Lung (tissue), 16 donors: ENCODE measurements around the gene NPRL2. TPM values are rescaled to one million over a fixed set of nuclear protein-coding genes. Genes with fewer than 3 reads are reported as not detected.

Experiments used
- ATAC-seq: fragments of 200-7000 bp; cut with Tn5 transposase; one replicate; pipeline ENCODE4 v1.9.1; 2020; ENCODE audit warnings: moderate number of reproducible peaks; ENCODE audit not compliant: insufficient read depth, low FRiP score
- DNase-seq, 3 donors: peaks; one replicate each; pipeline ENCODE4 v3.0.0-alpha.2; 2013 to 2017
- H3K27ac ChIP-seq, 2 donors: one replicate each; pipeline ENCODE4 v1.5.1; 2013; ENCODE audit warnings: mild to moderate bottlenecking in 2 of 2, moderate library complexity in 2 of 2, control low read depth in 1 of 2, inconsistent platforms in 1 of 2, low read depth in 1 of 2, low read length in 1 of 2
- H3K27me3 ChIP-seq, 3 donors: one replicate each; pipeline ENCODE4 v1.5.1; 2013; ENCODE audit warnings: low read length in 2 of 3; ENCODE audit not compliant: control insufficient read depth in 3 of 3, insufficient read depth in 3 of 3
- H3K36me3 ChIP-seq, 4 donors: one replicate each; pipeline ENCODE4 v1.5.1; 2013; ENCODE audit warnings: low read length in 4 of 4, mild to moderate bottlenecking in 1 of 4, moderate library complexity in 1 of 4; ENCODE audit not compliant: control insufficient read depth in 4 of 4, insufficient read depth in 4 of 4
- H3K4me1 ChIP-seq, 5 donors: one replicate each; pipeline ENCODE4 v1.5.1; 2013; ENCODE audit warnings: low read length in 5 of 5, mild to moderate bottlenecking in 2 of 5, moderate library complexity in 1 of 5; ENCODE audit not compliant: control insufficient read depth in 5 of 5, insufficient read depth in 5 of 5
- H3K4me3 ChIP-seq: one replicate; pipeline ENCODE4 v1.5.1; 2013; ENCODE audit warnings: mild to moderate bottlenecking, control low read depth, moderate library complexity
- H3K9ac ChIP-seq, 2 donors: one replicate each; pipeline ENCODE4 v1.5.1; 2013; ENCODE audit warnings: low read length in 2 of 2, control low read depth in 1 of 2; ENCODE audit not compliant: insufficient read depth in 1 of 2
- H3K9me3 ChIP-seq, 4 donors: one replicate each; pipeline ENCODE4 v1.5.1; 2013; ENCODE audit warnings: low read length in 3 of 4, mild to moderate bottlenecking in 1 of 4, moderate library complexity in 1 of 4; ENCODE audit not compliant: control insufficient read depth in 4 of 4, insufficient read depth in 3 of 4
- WGBS, 2 donors: extraction: QIAGEN DNeasy Blood & Tissue Kit; methylation state at CpG; one replicate each; pipeline ENCODE4 v1.1.7; 2013; 5-methylcytosine and 5-hydroxymethylcytosine counted together
- long read RNA-seq, 5 donors: transcript quantifications; one replicate each; lab custom pipeline, GENCODE V29; 2026
- polyA plus RNA-seq, 2 donors: library from polyadenylated mRNA; stranded (reverse); fragments of 200-250 nt; gene quantifications; one replicate each; pipeline ENCODE4 v1.2.1, GENCODE V29; 2013
- total RNA-seq, 2 donors: library from RNA; depleted of rRNA in 1 of 2; stranded (reverse); fragments of >200 nt in 1 of 2; gene quantifications; one replicate each; pipeline ENCODE4 v1.2.1, GENCODE V29; 2014 to 2021
- TF ChIP-seq, protein P1 (sequence below): IDR thresholded peaks from 2 replicates; pipeline ENCODE4 v1.5.1; 2012; ENCODE audit warnings: mild to moderate bottlenecking; ENCODE audit errors: control extremely low read depth, extremely low read depth
- donor health status: control.
- donor health status: control.
- donor health status: Bipolar disorder and iron deficiency.
- donor health status: healthy.
- donor health status: DM: yes; HTN: yes; CAD: no.

NPRL2 gene
- total RNA-seq (10 to 100 TPM; 12.7 to 17.0 TPM), polyA plus RNA-seq (10 to 100 TPM; 17.4 to 21.9 TPM)
- long read RNA-seq, donor 1, transcript NPRL2-201 (11 exons, 1,700 nt) = major isoform, 6 of 13 reads
- long read RNA-seq, donor 1, partial matches to known transcripts = 7 of 13 reads
- long read RNA-seq, donor 1, other reads (novel, unspliced or antisense) = 0 of 13 reads
- long read RNA-seq, donor 2, partial matches to known transcripts = 6 of 7 reads
- long read RNA-seq, donor 2, other reads (novel, unspliced or antisense) = 0 of 7 reads
- long read RNA-seq, donor 3, partial matches to known transcripts = 0 of 1 reads
- long read RNA-seq, donor 3, other reads (novel, unspliced or antisense) = 0 of 1 reads
- long read RNA-seq, donor 4, partial matches to known transcripts = 6 of 7 reads
- long read RNA-seq, donor 4, other reads (novel, unspliced or antisense) = 0 of 7 reads
- long read RNA-seq, donor 5, transcript NPRL2-201 (11 exons, 1,700 nt) = major isoform, 8 of 15 reads
- long read RNA-seq, donor 5, partial matches to known transcripts = 6 of 15 reads
- long read RNA-seq, donor 5, other reads (novel, unspliced or antisense) = 0 of 15 reads

DNA sequence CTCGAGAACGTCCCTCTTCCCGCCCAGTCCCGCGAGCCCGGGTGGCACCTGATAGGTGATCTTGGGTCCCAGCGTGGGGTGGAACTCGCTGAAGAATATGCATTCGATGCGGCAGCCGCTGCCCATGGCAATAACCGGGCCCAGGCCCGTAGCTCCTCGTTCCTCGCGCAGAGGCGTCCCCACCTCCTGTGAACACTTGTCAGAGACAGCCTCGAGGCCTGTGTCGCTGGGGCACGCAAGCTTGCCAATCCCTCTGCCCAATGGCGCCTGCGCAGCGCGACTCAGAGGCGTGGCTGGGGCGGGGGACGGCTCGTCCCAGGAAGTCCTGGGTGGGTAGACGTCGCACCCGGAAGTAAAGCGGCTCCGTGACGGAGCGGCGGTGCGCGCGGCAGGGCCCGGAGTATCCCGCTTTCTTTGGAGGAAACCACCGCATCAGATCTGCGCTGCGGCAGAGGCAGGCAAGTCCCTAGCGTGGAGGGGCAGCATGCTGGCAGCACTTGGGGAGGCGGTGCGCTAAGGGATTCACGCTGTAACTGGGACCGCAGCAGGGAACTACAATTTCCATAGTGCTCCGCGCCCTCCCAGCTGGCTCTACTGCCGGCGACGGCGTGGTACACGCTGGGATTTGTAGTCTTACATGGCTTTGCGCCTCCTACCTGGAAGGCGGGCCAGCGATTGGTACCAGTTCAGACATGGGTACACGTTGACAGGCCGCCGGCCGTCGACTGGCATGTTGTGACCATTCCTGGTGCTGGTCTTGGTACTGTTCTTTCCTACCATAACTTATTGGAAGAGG, at the start of gene NPRL2, which contains the start of gene CYB561D2:
Gene NPRL2, minus strand, starts transcription at position 249 of the 796 bp plus-strand sequence. Its CDS starts 123 bp downstream, at position 126.
Gene CYB561D2, plus strand, starts transcription at position 336 of the 796 bp plus-strand sequence. CDS start 572 bp downstream, outside the sequence.
- Histone ChIP-seq H3K9ac (peak within 1 kb of the TSS; percentile 53 to 76), H3K4me3 (peak within 1 kb of the TSS; percentile 63), H3K4me1 (peaks cover 9 to 26% (median 13%) of the 10 kb centered on the region in 5 donors), H3K27me3 (no peaks in the 10 kb centered on the region), H3K27ac (peak within 1 kb of the TSS; percentile 90 to 92), H3K36me3 (peaks cover 9 to 33% (median 24%) of the 10 kb centered on the region in 4 donors), H3K9me3 (no peaks in the 10 kb centered on the region)
- peak; percentile 93 for ATAC-seq
- 0 to 1% methylated on average over 64 of the region's 64 CpGs for WGBS, 2 donors
- DNase-seq = peak; percentile 96
- TF ChIP-seq, protein P1, sequence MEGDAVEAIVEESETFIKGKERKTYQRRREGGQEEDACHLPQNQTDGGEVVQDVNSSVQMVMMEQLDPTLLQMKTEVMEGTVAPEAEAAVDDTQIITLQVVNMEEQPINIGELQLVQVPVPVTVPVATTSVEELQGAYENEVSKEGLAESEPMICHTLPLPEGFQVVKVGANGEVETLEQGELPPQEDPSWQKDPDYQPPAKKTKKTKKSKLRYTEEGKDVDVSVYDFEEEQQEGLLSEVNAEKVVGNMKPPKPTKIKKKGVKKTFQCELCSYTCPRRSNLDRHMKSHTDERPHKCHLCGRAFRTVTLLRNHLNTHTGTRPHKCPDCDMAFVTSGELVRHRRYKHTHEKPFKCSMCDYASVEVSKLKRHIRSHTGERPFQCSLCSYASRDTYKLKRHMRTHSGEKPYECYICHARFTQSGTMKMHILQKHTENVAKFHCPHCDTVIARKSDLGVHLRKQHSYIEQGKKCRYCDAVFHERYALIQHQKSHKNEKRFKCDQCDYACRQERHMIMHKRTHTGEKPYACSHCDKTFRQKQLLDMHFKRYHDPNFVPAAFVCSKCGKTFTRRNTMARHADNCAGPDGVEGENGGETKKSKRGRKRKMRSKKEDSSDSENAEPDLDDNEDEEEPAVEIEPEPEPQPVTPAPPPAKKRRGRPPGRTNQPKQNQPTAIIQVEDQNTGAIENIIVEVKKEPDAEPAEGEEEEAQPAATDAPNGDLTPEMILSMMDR = no peak

DNA sequence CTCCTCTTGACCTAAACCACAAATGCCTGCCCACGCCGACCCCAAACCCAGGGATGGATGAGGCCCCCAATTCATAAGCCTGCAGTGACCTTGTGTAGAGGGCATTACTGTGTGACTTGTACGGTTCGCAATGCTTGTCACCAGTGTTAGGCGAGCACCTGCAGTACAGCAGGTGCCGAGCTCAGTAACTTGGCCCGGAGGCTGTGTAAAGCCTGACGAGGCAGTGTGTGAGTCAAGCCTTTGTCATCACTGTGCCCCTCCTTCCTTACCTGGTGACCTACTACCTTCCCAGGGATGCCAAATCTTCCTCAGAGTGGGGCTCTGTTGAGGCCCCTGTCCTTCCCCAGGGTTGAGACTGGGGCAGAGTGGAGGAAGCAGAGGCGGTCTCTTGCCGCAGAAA, 45.9 kb upstream of the NPRL2 start:
- WGBS, 2 donors = 90 to 91% methylated on average over 10 of the region's 10 CpGs
- Histone ChIP-seq H3K9me3 (no peaks in the 10 kb centered on the region), H3K4me3 (no peak overlapping the region), H3K4me1 (peaks cover 0 to under 1% (median 0%) of the 10 kb centered on the region in 5 donors), H3K27me3 (no peaks in the 10 kb centered on the region), H3K36me3 (peaks cover 0 to 3% (median 0%) of the 10 kb centered on the region in 4 donors), H3K9ac (no peak overlapping the region), H3K27ac (no peak overlapping the region)
- TF ChIP-seq, protein P1 = no peak
- DNase-seq (no peak), ATAC-seq (no peak)

DNA sequence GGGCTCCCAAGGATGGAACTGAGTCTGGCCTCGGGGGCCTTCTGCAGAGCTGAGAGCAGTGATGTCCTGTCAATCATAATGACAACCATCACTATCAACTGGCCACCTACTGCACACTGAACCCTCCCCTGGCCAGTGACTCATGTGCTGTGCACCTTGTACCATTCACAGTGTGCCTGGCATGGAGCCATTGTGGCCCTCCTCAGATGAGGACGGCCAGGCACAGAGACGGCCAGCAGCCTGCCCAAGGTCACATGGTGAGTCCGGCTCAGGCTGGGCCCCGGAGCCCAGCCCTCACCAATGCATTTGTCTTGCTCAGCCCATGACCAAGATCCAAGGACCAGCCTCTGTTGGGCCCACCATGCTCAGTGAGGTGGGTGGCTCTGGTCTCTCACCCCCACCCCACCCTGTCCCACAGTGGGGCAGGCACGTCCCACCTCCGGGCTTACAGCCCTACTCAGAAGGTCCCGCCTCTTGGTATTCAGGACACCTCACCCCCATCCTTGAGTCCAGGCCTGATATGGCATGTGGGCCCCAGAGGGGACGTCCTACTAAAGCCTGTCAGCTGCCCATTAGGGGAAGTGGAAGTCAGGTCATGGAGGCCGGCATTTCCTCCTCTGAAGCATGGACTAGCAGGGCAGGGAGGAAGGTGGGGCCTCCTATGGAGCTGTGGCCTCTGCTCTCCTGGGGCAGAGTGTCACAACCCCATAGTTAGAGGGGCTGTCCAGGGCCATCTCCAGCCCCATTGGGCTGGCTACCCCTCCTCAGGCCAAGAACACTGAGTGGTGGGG, 44.7 kb upstream of the NPRL2 start:
- Histone ChIP-seq H3K4me3 (no peak overlapping the region), H3K27me3 (no peaks in the 10 kb centered on the region), H3K9me3 (no peaks in the 10 kb centered on the region), H3K9ac (no peak overlapping the region), H3K27ac (no peak overlapping the region), H3K4me1 (peaks cover 0 to 11% (median 9%) of the 10 kb centered on the region in 5 donors), H3K36me3 (peaks cover 0 to 3% (median 0%) of the 10 kb centered on the region in 4 donors)
- TF ChIP-seq, protein P1 = no peak
- ATAC-seq (no peak), DNase-seq (no peak)
- WGBS, 2 donors = 78 to 81% methylated on average over 10 of the region's 10 CpGs
